Caki2 (cell line): ENCODE measurements around the gene CTNNA3. TPM values are rescaled to one million over a fixed set of nuclear protein-coding genes. Genes with fewer than 3 reads are reported as not detected.

Source experiments
- DNase-seq: peaks from one replicate; pipeline ENCODE4 v3.0.0-alpha.2; 2015; ENCODE audit warnings: low read depth
- in situ Hi-C: cut with HindIII; loops from 2 replicates; pipeline ENCODE4 v1.10.0; 2016; ENCODE audit warnings: low sequenced_read_pairs, low pct_unique_long_range_greater_than_20kb, mixed read lengths
- total RNA-seq: library from RNA; depleted of rRNA; stranded (reverse); fragments of >200 nt; shearing (Covaris generic); gene quantifications from 2 replicates; pipeline ENCODE4 v1.2.3, GENCODE V29; 2014; ENCODE audit warnings: low replicate concordance

The CTNNA3 gene
- total RNA-seq, 1 experiment from 2014 or later = not detected

DNA sequence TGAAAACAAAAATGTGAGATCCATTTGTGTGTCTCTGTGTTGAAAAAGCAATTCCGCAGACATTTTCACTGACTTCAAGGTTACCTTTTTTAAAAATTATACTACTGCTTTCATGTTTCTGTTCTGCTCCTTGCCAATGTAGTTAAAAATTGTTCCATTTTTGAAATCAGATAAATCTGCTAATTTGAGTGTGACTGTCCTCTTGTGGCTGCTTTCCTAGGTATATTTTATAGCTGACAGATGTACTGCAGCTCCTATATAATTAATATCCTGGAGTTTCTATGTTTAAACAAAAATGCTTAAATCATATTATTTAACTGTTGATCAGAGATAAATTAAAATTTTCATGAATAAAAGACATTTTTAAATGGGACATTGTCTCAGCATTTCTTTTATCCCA lies 947.8 kb downstream of the CTNNA3 start:
- no peak for DNase-seq
- in situ Hi-C loops = no loop called here

DNA sequence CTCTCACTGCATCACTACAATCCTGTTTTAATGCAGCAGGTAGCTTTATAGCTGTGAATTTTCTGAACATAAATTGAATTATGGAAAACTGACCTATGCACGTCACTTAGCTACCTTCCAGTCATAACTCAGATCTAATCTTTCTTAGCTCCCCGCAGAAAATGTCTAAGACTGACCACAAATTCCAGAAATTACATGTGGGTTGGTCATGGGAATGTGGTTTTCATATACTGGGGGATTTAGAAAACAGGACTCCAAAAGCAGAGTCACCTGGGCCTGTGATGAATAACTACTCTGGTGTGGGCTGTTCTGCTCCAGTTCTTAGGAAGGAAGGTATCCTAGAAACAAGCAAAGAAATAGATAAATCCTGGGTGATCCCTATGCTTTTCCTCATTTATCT lies 948.5 kb downstream of the CTNNA3 start:
- in situ Hi-C loops = no loop called here
- peak; percentile 89 for DNase-seq

DNA sequence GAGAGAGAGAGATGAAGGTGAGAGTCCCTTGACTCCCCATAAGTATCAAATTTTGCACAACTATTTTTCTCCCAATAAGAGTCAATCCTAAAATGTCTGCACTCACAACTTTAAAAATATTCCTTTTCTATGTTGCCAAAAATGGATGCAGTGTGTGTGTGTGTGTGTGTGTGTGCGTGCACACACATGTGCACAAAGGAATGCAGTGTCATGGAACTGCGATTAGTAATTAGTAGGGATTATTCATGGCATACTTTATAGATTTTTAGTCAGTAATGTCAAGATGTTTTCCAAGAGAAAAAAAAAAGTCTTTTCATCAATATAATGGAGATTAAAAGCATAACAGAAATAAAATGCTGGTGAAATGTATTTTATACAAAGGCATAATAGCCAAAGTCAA lies 949.3 kb downstream of the CTNNA3 start:
- in situ Hi-C loops = no loop called here
- DNase-seq = no peak

DNA sequence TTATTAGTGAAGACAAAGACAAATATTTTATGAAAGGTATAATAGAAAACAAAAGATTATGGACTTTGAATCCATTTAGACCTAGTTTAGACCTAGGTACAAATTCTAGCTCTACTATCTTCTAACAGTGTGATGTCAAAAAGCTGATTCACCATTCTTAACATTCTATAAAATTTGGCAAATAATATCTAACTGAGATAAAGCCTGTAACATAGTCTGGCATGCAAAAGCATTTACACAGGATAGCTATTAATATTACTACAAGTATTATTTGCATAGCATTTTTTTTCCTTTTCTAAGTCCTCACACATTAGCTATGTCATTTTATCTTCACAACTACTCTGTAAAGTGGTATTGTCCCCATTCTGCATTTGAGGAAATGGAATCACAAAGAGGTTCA lies 949.7 kb downstream of the CTNNA3 start:
- DNase-seq = no peak
- in situ Hi-C loops = no loop called here

DNA sequence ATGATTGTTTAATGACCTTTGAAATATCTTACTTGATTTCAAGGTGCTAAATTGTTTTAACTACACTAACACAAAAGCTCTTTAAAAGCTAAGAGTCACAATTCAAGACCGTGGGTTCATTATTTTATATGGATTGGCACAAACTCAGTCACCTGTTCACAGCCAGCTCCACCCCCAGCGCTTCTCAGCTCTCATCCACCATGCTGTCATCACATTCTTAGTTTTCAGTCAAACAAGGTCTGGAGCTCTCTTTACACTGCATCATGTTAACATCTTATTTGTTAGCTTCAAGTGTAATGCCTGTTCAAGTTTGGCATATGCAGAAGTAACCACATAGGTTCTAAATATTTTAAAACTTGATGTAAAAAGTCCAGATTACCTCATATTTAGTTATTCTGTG lies 951.1 kb downstream of the CTNNA3 start:
- in situ Hi-C loops = no loop called here
- no peak for DNase-seq

DNA sequence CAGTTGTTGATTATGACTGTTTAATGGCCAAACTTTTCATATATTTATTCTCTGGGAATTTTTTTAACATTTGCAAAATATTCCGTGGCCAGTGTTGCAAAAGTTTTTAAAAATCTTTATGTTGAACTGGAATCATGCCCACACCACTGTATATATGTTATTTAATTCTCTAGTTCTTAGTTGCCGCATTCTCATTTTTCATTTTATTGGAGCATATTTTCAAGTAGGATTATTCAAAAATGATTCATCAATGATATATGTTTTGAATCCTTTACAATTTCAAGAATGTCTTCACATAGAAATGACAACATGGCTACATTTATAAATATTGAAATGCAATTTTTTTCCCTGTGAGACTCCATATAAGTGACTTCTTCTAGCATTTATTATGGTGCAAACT lies 958.8 kb downstream of the CTNNA3 start:
- in situ Hi-C loops = no loop called here

DNA sequence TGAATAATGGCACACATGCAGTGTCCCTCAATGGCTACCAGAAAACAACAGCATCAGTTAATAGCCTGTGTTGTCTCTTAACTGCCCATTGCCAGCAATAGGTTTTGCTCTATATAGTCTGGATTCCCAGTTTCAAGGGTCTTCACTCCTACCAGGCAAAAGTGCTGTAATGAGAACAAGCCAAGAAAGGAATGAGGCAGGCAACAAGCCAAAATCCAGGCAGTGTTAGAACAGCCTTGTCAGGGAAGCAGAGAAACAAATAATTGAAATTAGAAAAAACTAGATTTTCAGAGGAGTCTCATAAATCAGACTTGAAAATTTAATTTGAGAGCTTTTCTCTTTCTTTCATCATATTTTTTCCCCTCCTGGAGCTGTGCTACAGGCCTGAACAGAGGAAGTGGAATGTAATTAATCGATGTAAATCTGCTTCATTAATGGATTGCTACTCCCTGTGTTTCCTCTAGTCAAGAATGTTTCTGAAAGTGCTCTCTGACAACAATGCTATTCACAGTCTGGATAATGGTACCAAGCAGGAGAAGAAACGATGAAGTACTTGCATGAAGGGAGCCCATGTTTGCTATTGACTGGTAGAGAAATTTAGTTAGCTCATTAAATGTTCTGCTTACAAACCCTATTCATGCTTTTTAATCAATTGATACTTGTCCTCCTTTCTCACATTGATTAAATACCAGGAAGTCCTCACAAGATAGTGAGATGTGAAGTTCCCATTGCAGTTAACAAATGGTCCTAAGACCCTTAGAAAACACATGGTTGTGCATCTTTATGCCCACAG lies 972.2 kb downstream of the CTNNA3 start:
- in situ Hi-C loops = no loop called here
- no peak for DNase-seq

More for the DNA sequence above, 958.8 kb downstream of the CTNNA3 start:
- no peak for DNase-seq

DNA sequence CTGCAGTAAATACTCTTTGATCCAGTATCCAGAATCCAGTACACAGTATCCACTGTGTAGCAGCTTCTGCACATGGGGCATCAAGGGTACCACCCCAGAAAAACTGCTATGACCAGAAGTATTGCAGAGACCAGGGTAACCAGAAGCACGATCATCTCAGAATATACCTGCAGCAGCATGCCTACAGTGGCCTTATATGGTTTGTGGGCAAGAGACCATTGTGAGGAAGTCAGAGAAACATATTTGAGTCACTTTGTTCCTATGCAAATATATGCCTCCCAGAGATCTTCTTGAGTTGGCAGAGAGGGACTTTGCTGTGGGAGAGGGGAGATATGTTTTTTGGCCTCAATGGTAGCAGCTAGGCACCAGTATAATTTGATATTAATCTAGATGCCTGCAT lies 976.5 kb downstream of the CTNNA3 start:
- no peak for DNase-seq
- in situ Hi-C loops = no loop called here

DNA sequence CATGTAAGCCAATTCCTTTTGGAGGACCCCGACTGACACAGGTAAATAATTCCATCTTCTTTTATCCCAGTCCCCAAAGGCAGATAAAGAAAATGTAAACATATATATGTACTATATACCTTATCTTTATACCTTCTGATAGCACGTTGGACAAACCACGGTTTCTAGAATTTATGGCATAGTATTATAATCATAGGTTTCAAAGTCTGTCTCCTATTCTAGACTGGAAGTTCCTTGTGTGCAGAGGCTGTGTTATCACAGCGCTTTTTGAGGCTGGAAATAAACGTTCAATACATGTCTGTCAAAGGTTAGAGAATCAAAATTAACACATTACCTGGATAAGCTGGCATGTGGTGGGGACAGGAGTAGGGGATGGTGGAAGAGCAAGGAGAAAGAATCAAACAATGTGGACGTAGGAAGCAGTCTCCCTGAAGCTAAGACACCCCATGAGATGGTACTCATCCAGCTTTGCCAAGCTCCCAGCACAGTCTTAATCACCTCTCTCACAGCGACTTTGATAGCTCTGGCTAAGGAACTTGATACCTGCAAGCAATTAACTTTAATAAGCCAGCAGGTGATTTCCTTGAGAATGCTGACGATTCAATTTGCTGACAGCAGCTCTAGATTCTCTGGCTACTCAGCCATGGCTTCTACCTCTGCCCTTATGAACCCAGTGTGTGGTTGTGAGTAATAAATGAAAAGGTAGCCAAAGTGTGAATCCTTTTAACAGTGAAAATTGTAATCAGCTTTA lies 978.6 kb downstream of the CTNNA3 start:
- DNase-seq = peak; percentile 1
- in situ Hi-C loops = no loop called here

DNA sequence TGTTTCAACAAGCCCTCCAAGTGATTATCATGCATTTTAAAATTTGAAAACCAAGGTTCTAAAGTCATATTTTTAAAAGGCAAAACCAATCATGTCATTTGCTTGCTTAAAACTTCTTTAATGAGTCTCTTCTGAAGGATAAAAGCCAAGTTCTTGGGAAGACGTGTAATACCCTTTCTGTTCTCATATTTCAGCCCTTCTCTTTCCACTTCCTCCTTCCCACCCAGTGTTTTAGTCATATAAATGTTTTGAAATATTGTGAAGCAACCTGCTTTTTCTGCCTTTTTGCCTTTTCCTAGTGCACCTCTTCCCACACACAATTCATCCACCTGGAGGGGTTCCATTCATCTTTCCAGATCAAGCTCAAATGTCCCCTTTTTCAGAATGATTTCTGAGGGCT lies 981.3 kb downstream of the CTNNA3 start:
- in situ Hi-C loops = no loop called here

DNA sequence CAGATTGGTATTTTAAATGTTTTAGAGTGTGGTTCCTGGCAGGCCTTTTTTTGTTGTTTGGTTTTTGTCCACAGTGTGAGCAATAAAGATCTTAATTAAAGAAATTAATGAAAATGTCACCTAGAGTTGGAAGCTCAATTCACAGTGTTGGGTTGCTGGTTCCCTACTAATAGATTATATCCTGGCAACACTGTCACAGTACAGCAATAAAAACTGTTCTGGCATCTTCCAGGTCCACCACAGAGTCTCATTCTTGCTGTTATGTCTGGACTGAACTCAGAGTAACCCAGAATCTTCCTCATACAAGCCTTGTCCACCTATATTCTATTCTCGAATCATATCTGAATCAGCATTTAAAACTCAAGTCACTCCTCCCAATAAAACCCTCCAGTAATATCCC lies 982.6 kb downstream of the CTNNA3 start:
- DNase-seq = no peak
- in situ Hi-C loops = no loop called here

More for the DNA sequence above, 981.3 kb downstream of the CTNNA3 start:
- no peak for DNase-seq

DNA sequence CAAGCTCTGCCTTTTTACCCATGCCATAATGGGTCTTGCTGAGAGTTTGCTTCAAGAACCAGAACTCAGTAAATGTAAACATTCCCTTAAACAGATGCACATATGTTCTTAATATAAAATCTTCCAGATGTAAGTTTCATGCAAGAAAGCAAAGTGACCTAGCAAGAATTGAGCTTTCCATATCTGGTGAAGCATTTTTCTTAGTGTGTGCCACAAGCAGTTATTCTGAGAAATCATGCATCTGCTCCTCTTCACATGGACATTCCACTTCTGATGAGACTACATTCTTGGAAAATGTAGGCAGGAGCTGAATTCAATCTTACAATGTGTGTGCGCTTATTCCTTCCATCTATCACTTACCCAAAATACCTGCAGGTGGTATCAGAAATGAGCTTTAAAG lies 997.9 kb downstream of the CTNNA3 start:
- DNase-seq = no peak
- in situ Hi-C loops = no loop called here

DNA sequence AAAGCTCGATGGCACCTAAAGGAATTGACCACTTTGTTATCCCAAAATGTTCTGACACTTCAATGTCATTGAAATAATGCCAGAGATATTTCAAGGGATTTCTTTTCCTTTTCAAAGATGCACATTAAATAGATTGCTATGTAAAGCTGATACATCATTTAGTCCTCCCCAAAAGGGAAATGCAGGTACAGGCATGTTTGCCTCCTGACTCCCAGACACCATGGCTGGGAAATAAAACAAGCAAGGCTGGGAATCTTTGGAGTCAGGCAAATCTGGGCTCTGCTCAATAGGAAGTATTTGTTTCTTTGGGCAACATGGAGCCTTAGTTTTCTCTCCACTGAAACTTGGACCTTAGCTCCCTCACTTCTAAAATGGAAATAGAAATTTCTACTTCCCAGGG lies 1000.9 kb downstream of the CTNNA3 start:
- in situ Hi-C loops = no loop called here
- DNase-seq = no peak

DNA sequence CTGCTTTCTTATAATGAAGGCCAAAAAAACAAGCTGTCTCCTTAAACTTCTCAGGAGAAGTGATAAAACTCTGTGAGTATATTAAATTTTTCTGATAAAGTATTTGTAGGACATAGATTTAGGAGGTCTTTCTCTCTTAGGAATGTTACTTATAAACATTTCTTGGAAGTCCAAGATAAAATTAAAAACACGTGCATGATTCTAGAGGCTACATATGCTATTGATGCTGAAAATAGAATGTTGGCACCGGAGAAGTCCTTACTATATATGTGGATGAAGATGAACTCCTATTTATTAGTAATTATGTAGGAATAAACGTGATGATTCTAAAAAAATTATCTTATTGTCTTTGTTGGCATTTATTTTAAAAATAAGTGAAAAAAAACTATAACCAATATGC lies 1011.4 kb downstream of the CTNNA3 start:
- in situ Hi-C loops = no loop called here
- DNase-seq = no peak

DNA sequence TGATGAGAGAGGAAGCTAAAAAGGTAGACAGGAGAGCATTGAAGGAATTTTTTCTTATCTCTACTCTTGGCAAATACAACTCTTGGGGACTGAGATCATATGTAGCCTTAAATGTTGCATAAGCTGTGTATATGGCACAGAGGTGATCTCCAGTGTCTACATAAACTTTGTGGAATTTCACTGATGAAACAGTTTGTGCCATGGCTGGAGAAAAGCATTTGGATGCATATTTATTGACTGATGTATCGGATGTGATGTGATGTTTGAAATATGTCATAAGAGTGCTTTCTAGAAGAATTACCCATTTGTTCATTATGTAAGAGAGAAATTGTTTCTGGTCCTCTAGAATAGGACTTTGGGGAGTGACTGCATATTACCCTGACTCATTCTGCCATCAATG lies 1015.1 kb downstream of the CTNNA3 start:
- in situ Hi-C loops = no loop called here
- no peak for DNase-seq

DNA sequence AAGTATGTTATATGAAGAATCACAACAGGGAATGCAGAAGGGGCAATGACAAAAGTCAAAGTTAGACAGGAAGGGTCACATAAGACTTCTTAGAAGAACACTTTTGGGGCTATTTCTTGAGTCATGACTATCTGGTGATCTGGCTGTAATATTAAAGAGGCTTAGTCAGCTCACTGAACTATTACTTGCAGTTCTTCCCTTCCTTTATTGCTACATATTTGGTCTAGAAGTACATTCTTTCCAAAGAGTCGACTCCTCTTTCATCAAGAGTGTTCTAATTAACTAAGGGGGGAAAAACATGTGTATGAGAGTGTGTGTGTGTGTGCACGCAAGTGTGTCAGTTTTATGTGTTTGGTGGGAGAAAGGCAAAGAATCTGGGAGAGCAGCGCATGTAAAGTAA lies 1017.5 kb downstream of the CTNNA3 start:
- in situ Hi-C loops = no loop called here
- DNase-seq = no peak

DNA sequence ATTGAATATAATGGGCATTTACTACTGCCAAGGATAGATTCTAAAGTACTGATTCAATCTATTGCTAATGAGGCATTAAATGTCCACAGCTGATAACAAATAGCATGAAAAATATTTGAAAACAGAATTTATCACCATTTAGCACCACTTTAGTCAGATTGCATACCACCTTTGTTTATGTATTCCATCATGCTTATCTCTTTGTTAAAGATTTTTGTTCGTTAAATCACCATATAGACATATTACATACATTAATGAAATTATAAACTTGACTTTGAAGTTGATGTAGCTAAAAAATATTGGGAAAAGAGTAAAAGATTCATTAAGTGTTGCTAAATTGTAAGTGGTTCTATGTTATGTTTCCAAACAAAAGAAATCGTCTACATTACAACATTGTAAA lies 1022.9 kb downstream of the CTNNA3 start:
- no peak for DNase-seq
- in situ Hi-C loops = no loop called here

DNA sequence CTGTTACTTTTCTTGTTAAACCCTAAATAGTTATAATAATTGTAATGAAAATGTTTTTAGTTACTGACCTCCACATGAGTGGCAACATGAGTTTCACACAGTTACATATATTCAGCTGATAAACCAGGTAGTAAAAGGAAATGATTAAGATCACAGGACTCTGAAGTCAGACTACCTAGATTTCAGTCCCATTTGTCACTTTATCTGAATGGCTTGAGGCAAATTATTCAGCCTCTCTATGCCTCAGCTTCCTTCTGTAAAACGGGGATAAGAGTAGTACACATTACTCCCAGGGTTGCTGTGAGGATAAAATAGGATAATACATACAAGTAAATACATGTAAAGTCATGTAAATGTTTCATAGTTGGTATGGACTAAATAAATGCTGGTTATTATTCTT lies 1024.4 kb downstream of the CTNNA3 start:
- DNase-seq = no peak
- in situ Hi-C loops = no loop called here

DNA sequence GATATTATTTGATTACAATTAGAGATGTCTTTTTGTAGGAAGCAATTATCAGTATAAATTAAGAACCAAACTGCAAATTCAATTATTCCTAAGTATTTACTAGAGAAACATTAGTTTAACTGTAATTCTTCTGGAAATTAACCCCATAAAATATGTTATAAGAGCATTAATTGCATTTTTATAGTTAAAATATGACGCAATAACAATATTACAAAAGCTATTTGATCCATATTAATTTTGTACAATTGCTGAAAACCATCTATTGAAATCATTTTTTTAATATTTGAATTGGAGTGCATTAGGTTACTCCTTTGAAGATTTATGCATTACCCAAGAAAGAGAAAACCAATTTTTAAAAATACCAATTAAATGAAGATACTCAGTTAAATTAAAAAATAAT lies 1024.9 kb downstream of the CTNNA3 start:
- in situ Hi-C loops = no loop called here
- DNase-seq = no peak

DNA sequence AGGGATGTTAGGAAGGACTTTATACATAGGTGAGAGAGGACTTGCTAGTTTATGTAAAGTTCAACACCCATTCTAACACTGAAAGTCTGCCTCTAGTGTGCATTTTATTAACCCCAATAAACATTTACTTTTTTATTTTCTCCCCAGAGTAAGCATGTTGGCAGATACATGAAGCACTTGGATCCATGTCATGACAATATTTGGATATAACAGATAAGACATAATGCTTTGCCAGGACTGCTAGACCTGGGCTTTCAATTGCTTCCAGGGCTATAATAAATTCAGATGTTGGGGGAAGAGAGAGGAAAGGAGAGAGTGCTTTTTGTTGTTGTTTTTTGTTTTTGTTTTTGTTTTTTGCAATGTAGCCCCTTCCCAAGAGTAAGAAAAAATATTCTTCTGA lies 1039.5 kb downstream of the CTNNA3 start:
- in situ Hi-C loops = no loop called here
- DNase-seq = no peak
